Stimulated activated CD4-positive, alpha-beta T cell treated with anti-CD3 and anti-CD28 coated beads, Interleukin-1b, Interleukin-23, amount 100 ng/mL, for 4 hours (primary cell): ENCODE measurements around the gene INSIG1.

Experiments used
- DNase-seq, 2 donors: peaks; one replicate each; pipeline ENCODE4 v3.0.0-alpha.2; 2020; ENCODE audit warnings: low read depth in 2 of 2

Gene INSIG1

DNA sequence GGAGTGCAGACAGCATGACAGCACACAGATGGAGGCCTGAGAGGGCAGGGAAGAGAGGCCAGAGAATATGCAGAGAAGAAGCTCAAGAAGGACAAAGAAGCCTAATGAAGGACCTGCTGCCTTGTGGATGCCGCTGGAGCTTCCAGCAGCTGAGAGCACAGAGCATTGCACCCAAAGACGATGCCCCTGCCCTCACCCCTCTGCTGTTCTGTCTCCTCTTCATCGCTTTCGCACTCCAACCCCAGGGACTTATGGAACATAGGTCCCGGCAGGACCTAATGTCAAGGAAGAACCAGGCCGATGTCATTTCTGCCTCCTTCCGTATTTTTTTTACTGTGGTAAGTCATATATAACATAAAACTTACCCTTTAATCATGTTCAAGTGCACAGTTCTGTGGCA lies 12.3 kb upstream of the INSIG1 start:
- DNase-seq: no peak

DNA sequence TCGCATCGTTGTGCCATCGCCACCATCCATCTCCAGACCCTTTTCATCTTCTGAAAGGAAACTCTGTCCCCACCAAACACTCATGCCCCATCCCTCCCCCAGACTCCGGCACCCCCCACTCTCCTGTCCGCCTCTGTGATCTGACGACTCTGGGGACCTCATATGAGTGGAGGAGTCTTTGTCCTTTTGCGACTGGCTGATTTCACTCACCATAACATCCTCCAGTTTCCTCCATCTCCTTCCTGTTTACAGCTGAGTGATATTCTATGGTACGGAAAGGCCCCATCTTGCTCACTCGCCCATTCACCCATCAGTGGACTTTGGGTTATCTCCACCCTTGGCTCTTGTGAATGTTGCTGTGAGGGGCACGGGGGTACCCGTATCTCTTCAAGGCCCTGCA lies 11.8 kb upstream of the INSIG1 start:
- DNase-seq: no peak

DNA sequence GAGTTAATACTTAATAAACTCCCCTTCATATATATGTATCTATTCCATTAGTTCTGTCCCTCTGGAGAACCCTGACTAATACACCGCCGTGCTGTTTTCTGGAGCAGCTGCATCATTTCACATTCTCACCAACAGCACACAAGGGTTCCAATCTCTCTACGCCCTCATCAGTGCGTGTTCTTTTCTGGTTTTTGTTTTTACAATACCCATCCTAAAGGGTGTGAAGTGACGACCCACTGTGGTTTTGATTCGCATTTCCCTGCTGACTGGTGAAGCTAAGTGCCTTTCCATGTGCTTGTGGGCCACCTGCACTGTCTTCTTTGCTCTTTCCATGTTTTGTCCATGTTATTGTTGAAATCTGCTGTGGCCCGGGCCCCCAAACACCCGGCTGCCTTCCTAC lies 11.0 kb upstream of the INSIG1 start:
- no peak for DNase-seq

DNA sequence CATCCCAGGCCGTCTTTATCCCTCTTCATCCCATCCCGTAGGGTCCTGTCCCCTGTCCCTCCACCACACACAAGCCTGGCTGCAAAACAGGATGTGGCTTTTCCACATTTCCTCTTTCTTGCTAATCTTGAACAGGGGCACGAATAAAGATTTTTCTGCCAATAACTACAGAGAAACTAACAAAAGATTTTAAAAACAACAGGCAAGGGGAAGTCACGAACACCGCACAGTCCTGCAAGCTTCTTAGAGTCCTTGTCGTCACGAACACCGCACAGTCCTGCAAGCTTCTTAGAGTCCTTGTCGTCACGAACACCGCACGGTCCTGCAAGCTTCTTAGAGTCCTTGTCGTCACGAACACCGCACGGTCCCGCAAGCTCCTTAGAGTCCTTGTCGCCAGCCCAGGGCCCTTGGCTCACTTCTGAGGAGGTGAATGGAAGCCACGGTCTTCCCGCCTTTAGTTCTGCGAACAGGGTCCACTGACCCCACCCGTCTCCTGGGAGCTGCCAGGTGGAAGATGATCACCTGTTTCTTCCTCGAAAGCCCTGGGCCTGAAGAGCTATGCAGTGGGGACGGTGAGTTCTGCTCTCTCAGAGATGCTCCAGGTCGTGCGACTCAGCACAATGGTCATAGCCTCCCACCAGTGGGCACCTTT lies 10.3 kb upstream of the INSIG1 start:
- no peak for DNase-seq

DNA sequence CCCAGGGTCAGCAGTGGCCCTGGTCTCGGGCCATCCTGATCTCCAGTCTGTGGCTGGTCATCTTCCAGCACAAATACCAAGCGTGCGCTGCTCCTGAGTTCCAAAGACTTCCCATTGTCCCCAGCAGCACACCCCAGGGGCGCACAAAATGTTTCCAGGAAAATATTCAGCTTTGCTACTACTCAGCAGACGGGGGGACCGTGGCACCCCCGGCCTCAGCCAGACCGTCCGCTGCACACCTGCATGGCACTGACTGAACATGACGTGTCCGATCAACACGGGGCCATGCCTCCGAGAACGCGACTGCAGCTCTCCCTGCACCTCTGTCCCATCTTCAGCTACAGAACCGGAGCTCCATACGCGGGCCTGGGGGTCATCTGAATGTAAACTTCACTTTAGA lies 9.6 kb upstream of the INSIG1 start:
- DNase-seq: no peak

DNA sequence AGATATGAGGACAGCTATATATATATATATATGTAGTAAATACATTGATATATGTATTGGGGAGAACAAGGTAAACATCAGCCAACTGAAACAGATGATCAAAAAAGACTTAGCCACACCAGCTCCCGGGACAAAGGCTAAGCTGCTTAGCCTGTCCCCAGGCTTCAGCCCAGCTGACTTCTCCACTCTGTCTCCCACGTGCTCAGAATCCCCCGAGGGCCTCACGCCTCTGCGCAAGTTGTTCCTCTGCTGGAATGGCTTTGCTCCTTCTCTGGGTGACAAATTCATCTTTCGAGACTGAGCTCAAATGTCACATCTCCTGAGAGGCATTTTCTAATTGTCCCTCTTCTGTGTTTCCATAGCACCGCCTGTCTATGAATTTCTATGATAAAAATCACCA lies 8.6 kb upstream of the INSIG1 start:
- DNase-seq: no peak

DNA sequence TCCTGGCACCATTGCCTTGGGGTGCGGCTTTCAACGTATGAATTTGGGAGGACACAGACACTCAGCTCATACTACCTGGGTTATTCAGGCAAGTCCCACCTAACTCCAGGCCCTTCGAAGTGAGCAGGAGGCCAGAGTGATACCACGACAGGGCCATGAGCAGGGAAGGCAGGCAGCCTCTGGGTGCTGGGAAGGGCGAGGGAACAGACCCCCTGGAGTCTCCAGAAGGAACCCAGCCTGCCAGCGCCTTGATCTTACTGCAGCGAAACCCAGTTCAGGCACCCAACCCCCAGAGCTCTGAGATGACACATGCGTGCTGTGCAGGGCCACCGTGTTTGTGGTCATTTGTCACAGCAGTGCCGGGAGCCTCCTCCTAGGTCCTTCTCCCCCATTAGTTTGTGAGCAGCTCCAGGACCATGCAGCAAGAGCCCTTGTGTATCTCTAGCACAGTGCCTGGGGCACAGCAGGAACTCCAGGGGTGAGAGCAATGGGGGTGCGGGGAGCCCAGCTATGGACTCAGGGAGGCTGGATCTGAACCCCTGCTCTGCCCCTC lies 7.7 kb upstream of the INSIG1 start:
- DNase-seq: no peak

DNA sequence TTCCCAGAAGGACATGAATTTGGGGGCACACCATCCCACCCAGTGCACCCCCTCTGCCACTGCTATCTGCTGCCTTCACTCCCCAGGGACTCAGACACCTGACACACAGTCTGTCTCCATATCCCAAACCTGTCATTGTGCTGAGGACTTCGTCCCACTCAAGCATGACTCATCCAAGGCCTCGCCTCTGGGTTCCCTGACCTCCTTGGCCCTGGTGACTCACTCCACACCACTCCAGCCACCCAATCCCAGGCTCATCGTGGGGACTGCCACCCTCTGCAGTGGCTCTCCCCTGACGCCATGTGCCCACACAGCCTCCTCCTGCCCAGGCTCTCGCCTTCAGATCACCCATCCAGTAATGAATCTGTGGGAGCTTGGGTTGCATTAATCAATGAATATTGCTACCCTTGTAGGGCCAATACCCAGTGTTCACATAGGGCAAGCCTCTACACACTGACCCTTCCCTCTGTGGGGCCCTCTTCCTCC lies 6.6 kb upstream of the INSIG1 start:
- no peak for DNase-seq

DNA sequence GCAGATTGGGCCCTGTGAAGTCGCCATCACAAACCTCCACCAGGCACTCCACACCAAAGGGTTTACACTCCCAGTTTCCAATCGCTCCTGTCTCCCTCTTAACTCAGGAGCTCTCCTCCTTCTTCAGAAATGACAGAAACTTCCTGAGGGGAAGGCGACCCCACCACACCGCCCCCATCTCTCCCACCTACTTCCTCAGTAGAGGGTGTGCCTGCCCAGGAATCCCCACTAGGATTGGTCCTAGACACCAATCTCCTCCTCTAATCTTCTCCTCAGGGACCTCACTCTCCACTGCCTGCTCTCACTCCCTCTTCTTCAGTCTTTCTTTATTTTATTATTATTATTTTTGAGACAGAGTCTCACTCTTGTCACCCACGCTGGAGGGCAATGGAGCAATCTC lies 5.9 kb upstream of the INSIG1 start:
- no peak for DNase-seq

DNA sequence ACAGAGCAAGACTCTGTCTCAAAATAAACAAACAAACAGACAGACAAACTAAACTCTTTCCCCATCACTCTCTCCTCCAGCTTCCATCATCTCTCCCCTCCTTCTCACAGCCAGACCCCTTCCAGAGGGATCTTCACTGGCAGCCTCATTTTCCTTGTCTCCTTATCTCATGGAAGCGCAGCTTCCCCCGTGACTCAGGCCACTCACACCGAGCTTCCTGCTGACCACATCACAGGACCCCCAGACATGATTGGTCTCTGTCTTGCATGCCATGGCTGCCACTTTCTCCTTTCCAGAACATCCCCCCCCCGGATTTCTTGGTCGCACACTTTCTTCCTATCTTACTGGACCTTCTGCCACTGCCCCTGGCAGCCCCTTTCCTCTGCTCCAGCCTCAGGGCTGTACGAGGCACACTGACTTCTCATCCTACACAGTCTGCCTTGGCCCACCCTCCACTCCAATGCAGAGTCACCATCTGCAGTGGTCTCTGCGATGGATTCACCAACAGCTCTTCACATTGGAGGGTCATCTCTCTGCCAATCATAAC lies 4.9 kb upstream of the INSIG1 start:
- DNase-seq: no peak

DNA sequence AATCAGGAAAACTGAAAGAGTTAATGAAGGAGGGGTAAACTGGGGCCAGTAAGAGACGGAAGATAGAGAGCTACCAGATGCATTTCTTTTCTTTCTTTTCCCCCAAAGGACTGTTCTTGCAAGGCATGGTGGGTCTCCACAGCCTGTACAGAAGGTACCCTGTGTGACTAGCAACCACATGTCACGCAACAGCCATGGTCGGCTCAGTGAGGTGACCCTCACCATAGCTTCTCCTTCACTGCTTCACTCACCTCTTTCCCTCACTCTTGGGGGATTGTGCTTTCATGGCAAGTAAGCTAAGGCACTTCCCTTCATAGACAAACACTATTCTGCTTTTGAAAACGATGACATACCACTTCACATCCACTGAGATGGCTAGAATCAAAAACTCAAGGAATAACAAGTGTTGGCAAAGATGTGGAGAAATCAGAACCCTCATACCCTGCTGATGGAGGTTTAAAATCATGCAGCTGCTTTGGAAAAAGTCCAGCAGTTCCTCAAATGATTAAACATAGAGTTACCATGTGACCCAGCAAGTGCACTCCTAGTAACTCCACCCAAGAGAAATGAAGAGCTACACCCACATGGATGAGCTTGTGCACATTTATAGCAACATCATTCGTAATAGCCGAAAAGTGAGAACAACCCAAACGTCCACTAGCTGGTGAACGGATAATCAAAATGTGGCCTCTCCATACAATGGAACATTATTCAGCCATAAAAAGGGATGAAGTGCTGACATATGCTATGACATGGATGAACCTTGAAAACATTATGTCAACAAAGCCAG lies 3.8 kb upstream of the INSIG1 start:
- DNase-seq: no peak

DNA sequence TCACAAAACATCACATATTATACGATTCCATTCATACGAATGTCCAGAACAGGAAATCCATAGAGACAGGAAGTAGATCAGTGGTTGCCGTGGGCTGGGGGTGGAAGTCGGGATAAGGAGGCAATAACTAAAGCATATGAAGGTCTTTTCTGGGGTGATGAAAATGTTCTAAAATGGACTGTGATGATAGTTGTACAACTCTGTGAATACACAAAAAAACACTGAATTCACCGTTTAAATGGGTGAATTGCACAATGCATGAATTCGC lies 3.2 kb upstream of the INSIG1 start:
- DNase-seq: no peak

DNA sequence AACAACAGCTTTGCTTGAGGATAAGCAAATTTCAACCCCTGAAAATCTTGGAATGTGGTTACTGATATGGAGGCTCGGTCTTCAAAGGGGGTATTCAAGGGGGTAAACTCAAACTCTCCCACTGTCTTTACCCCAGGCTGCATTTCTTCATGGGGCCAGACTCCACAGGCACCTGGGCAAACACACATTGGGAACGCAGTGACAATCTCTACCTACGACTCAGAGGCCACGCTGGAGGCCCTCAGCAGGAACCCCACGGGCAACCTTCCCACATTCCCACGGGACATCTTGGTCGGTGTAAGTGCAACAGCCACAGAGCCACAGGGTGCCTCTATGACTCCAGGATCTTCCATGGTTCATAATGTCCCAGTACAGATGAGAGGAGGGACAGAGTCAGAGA lies 2.2 kb upstream of the INSIG1 start:
- DNase-seq: no peak

DNA sequence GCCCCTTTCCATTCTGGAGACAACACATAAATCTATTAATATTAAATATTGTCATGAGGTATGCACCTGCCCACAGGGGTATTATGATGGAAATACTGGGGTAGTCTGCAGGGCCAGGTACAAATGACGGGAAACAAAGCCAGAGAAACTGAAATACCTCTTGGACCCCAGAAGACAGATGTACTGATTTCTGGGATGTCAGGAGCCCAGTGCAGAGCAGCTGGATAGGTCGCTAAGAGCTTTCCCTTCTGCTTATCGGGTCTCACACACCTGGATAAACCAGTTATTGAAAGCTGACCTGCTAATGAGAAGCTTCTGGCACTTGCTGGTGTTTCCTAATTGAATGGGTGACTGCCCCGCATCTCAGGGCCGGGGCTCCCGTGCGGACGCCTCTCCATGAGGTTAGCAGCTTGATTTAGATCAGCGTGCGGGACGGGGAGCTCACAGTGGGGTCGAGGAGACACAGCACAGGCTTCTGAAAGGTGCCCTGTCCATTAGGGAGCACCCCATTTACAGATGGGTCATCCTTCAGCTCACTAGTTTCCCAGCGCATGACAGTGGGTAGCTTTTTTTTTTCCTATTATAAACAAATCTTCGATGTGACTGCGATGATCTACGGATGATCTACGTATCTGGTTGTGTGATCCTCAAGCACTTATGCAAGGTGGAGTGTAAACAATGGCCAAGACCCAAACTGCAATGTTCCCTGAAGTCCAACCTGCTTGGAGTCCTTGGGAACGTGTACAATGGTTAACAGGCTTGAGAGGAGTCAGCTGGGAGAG lies 1.5 kb upstream of the INSIG1 start:
- no peak for DNase-seq

DNA sequence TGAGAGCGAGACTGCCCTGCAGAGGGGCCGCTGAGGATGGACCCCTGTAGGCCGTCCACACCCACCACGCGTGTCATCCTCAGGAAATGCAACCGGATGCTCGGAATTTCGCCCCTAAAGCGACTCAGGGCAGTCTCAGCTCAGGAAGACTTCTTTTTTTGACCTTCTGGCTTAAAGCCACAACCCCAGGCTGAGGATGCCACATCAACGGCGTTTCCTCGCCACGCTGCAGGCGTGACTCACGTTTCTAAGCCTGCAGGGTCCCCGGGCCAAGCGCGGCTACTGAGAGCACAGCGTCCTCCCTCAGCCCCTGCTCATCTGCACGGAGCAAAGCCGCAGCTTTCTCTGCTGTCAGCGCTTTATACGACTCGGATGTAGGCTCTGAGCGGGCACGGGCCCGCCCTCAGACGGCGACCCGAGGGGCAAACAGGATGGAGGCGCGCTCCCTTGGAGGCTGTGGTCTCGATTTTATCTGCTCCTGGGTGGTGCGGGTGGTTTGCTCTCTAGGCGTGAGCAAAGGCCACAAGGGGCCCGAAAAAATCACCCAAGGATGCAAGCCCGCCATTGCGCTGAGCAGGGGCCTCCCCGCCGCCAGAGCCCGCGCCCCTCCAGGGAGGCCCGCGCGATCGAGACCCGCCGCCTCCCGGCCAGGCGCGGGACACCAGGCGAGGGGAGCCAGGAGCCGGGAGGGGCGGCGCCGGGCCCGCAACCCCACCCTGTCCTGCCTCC lies 726 bp upstream of the INSIG1 start:
- peak; percentile 69 to 72 for DNase-seq

DNA sequence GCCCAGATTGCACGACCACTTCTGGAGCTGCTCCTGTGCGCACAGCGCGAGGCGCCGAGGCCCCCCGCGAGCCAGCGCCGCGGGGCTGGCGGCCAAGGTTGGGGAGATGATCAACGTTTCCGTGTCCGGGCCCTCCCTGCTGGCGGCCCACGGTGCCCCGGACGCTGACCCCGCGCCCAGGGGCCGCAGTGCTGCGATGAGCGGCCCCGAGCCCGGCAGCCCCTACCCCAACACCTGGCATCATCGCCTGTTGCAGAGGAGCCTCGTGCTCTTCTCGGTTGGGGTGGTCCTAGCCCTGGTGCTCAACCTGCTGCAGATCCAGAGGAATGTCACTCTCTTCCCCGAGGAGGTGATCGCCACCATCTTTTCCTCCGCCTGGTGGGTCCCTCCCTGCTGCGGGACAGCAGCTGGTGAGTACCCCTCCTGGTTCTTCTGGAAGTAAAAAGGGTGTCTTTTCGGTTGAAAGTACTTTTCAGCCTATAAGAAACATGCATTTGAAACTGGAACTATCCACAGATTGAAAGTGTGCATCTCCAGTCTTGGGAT lies 683 bp downstream of the INSIG1 start:
- peak in 1 of 2 donors; percentile 18 for DNase-seq

DNA sequence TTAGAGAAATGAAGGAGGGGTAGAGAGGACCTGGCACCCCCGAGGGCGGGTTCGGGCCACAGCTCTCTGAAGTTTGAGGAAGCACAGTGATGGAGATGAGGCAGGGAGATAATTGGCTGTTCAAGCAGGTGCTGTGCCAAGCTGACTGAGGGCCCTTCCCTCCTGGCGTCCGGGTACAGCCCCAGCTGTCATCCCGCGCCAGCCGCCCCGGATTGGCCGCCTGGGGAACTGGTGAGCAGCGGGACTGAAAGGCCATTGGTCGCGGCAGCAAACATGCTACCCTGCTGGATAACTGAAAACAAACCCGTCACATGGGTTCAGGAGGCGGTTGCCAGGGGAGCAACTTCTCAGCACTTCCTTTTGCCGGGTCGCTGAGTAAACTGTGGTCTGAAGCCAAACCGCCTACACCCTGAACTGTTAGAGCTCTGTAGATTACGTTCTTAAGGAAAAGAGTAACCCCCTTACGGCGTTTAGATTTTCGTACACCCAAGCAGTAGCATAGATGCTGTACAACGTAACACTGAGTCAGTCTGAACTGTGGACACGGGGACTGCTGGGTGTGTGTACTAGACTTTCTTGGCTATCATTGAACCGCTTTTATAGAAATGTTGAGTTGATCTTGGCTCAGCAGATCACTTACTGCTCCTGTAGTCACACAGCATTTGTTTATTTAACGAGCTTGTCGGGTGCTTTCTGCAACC lies 1.3 kb downstream of the INSIG1 start:
- peak; percentile 85 for DNase-seq

DNA sequence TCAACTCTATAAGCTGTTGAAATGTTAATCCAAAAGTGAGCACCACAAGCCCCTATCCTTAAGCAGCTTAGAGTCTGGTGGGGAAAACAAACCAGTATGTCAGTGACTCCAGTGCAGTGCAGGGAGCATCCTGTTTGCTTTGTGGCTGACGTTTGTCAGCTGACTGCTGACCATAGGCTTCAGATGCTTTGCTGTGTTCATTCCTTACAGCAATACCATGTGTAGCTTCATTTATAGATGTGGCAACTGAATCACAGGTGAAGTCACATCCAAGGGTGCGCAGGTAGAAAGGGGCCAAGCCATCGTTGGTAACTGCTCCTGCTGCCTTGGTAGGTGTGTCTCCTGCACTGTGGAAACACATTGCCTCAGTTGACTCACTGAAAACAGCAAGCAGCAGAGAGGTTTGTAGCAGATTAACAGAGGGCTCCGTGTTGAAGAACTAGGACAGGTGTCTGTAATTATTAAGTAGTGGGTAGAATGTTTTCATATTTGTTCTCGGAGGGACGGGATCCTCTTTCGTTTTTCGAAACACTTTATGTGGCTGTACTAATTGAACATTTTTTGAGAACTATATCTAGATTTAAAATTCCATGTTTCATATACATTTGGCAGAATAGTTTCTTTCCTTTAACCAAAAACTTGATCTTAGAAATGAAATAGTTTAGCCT lies 2.0 kb downstream of the INSIG1 start:
- DNase-seq: no peak

DNA sequence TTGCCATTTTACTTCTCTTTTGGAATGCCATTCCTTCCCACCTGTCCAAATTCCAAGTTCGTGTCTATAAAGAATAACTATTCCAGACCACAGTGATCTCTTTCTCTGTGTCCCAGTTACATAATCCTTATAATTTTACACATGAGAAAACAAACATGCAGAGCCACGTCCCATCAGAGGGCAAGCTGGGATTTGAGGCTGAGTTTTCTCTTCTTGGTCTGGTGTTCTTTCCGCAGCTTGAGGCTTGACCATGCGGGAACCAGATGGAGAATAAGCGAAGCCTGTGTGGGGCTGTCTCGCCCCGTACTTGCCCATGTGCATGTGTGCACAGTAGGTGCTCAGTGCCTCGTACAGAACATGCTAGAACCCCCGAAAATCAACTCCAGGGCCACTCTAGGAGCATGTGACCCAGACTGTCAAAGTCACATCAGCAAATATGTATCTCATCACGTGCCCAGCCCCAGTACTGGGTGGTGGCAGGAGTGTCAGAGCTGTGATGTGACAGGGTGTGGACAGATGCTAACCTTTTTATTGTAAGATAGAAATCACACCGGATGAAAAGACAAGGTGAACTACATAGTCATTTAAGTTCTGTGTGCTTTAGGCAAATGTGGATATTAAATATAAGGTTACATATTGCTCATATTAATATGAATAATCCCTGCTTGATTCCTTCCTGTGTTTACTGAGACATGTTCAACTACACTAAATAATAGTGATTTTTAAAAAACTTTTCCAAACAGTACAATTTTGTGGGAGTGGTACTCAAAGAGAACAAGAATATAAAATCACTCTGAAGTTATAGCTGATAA lies 3.2 kb downstream of the INSIG1 start:
- DNase-seq: no peak
